Activated CD4-positive, alpha-beta T cell treated with anti-CD3 and anti-CD28 coated beads for 48 hours (primary cell): Measurements from ENCODE around the gene PLBD2.

Source experiments
- DNase-seq: peaks from one replicate; pipeline ENCODE4 v3.0.0-alpha.2; 2020

Gene PLBD2

DNA sequence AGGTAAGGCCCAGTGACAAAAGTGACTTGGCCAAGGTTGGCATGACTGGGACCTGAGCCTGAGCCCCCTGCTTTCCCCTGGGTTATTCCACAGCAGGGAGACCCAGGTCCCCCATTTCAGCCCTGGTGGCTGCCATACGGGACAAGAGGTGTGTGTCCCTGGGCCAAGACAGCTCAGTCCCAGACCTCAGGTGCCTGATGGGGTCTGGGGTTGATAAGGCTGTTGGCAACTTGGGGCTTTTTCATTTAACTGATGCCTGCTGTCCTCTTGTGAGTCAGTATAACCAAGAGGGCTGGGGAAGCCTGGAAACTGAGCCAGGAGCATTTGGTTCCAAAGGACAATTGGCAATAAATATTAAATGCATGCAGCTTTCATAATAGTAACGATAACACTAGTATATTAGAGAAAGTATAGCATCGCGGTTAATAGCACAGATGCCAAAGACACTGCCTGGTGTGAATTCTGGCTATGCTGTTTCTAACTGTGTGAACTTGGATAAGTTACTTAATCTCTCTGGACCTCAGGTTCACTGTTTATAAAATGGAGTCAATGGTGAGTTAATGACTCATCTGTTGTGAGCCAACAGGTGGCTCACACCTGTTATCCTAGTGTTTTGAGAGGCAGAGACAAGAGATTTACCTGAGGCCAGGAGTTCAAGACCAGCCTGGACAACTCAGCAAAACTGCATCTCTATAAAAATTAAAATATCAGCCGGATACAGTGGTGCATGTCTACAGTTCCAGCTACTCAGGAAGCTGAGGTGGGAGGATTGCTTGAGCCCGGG is 64.7 kb downstream of the PLBD2 start:
- no peak for DNase-seq

- DNase-seq: no peak
These were observed 66.1 kb downstream of the PLBD2 start for GRCh38 chr12:113424456-113424855.

DNA sequence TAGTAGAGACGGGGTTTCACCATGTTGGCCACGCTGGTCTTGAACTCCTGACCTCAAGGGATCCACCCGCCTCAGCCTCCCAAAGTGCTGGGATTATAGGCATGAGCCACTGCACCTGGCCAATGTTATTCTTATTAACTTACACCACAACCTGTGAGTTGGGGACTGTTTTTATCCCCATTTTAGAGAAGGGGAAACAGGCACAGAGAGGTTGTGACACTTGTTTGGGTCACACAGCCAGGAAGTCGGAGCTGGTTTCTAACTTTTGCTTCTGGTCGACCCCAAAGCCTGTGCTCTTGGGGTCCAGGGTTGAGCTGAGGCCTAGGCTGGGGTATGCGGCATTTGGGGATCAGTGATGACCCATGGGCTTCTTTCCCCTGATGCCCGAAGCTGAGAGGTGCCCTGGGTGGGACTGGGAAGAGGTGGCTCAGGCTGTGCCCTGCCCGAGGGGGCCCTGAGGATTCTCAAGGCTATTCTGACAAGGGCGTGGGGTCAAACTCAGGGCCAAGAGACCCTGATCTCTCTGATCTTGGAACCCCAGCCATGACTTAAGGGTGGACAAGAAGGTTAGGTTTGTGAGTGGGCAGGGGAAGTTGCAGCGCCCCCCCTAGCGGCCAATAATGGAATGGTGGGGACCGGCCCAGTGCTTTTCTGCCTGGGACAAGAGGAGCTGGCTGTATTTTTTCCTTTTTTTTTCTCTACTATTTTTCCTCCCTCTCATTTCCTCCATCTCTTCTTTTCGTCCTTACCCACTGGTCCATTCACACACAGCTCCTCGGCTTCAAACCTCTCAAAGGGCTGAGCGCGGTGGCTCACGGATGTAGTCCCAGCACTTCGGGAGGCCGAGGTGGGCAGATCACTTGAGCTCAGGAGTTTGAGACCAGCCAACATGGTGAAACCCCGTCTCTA is 66.8 kb downstream of the PLBD2 start:
- peak; percentile 74 for DNase-seq

GRCh38 chr12:113425960-113426453 is 67.6 kb downstream of the PLBD2 start:
- DNase-seq: no peak

GRCh38 chr12:113427882-113428281 is 69.5 kb downstream of the PLBD2 start:
- no peak for DNase-seq

- DNase-seq: no peak
These were observed 70.1 kb downstream of the PLBD2 start for GRCh38 chr12:113428482-113428881.

DNA sequence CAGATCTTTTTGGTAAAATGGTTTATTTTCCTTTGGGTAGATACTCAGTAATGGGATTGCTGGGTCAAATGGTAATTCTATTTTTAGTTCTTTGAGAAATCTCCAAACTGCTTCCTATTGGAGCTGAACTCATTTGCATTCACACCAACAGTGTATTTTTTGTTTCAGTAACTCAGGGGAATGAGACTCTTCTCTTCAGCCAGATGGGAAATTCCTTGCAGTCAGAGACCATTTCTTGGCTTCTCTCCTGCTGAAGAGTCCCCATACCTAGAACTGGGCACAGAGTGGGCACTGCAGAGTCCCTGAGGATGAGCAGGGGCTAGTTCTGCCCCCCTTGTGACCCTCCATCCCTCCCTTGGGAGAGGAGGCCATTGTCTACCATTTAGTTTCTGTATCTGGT is 74.6 kb downstream of the PLBD2 start:
- DNase-seq: no peak

- DNase-seq: no peak
These were observed 77.0 kb downstream of the PLBD2 start for GRCh38 chr12:113435367-113435766.

- DNase-seq: no peak
These were observed 78.2 kb downstream of the PLBD2 start for GRCh38 chr12:113436586-113436985.

DNA sequence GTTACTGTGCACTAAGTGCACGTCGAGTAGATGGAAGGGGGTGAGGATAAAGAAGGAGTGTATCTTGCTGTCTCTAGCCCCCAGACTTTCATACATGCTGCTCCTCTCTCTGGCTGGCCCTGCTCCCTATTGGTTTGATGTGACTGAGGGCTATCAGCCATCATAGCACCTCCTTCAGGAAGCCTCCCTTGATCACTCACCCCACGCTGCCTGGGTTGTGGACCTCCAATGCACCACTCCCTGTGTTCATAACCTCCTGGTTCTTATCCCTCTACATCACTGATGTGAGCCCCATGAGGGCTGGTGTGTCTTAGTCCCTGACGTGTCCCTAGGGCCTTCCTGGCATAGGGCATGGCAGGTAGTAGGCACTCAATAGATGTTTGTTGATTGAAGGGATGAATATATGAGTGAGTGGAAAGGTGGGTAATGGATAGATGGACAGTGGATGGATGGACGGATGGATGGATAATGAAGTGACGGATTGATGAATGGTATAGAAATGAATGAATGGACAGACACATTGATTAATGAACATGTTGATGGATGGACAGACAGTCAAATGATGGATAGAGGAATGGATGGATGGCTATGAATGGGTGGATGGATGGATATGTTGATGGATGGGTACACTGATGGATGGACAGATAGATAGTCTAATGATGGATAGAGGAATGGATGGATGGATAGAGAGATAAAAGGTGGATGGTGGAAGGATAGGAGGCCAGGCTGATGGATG is 78.8 kb downstream of the PLBD2 start:
- DNase-seq: no peak

- DNase-seq: no peak
These were observed 79.3 kb downstream of the PLBD2 start for GRCh38 chr12:113437729-113438100.

- no peak for DNase-seq
These were observed 80.3 kb downstream of the PLBD2 start for GRCh38 chr12:113438523-113439300.

DNA sequence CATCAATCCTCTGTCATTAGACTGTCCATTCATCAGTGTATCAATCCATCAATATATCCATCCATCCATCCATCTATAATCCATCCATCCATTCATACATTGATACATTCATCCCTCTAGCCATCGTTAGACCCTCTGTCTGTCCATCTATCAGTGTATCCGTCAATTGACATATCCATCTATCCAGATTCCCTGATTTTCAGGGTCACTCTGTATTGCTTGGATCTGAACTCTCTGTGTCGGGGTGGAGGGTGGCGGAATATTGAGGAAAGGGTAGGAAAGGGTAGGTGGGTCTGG is 80.9 kb downstream of the PLBD2 start:
- DNase-seq: no peak

GRCh38 chr12:113439606-113440030 is 81.2 kb downstream of the PLBD2 start:
- DNase-seq: peak; percentile 27

DNA sequence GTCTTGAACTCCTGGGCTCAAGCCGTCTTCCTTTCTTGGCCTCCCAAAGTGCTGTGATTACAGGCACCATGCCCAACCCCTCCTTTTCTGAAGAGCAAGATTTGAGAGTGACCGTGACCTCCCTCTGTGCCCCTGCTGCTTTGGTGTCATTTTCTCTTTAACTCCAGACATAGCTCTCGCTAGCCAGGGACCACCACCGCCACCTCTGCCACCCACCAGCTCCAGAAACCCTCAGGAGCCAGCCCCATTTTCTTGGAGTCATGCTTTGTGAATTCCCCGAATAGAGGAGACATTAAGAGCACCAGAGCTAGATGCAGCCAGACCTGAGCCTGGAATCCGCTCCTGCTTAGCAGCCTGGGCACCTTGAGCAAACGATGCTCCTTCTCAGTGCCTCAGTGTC is 81.9 kb downstream of the PLBD2 start:
- no peak for DNase-seq
